ENCODE data around the gene RPP40.
A peak's percentile ranks its signal among the peaks of the same experiment; 100 is the strongest.
"Not testable (repeated sequence)": the region's sequence is repeated elsewhere in the genome, so short reads cannot be mapped to it uniquely, and the experiment has no call there.

Gene RPP40, protein sequence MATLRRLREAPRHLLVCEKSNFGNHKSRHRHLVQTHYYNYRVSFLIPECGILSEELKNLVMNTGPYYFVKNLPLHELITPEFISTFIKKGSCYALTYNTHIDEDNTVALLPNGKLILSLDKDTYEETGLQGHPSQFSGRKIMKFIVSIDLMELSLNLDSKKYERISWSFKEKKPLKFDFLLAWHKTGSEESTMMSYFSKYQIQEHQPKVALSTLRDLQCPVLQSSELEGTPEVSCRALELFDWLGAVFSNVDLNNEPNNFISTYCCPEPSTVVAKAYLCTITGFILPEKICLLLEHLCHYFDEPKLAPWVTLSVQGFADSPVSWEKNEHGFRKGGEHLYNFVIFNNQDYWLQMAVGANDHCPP

DNA sequence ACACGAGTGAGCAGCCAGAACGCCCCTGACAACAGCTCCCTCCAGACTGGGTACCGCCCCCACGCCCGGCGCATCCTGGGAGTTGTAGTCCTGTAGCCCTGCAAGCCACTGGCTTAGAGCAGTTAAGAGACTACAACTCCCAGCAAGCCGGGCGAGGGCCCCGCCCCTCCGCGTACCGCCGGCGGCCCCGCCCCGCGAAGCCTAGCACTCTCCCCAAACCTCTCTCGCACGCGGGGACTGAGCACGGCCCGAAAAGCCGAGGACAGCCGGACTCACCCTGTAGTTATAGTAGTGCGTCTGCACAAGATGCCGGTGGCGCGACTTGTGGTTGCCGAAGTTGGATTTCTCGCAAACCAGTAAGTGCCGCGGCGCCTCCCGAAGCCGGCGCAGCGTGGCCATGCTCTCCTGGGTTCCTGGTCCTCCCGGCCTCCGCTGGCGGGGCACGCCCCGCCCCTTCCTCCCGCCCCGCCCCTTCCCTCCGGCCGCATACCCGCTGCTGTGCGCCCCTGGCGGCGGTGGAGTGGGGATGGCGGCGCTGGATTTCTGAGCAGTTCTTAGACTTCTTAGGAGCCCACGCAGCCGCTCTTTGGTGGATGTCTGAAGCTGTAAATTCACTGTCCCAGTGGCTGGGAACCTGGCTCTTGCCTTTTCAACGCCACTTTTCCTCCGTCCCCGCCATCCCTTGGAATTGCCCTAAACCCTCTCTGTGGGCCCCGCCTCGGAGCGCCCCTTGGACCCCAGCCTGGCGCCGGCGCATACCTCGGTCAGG is at the start of gene RPP40:
RPP40 (minus strand) TSS at position 434 of the 769 bp plus-strand sequence; CDS start at position 399, 35 bp downstream.
- DNase-seq, result peak; percentile 99

DNA sequence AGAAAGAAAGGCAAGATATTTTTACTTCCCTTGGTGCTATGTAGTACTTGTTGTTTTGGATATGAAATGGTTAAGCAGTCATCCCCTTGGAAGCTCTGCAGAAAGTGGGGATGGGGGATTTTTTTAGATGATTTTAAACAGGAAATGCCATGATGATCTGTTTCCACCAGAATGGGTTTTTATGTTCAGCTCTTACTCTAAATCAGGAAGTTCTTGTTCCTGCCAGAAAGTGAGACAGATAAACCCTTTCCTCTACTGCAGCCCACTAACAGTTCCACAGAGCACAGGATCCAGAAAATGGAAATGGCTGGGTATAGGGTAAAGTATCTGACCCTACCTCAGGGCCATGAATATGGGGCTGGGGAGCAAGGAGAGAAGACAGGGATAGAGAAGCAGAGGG is 49.2 kb upstream of the RPP40 start:
- no peak for DNase-seq

DNA sequence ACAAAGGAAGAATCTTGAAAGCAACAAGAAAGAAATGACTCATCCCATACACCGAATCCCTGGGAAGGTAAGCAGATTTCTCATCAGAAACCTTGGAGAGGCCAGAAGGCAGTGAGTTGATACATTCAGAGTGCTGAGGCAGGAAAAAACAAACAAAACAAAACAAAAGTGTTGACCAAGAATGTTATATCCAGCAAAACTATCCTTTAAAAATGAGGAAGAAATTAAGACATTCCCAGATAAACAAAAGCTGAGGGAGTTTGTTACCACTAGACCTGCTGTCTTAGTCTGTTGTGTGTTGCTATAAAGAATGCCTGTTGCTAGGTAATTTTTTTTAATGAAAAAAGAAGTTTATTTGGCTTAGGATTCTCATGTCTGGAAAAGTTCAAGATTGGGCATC is 47.6 kb upstream of the RPP40 start:
- DNase-seq, result no peak

DNA sequence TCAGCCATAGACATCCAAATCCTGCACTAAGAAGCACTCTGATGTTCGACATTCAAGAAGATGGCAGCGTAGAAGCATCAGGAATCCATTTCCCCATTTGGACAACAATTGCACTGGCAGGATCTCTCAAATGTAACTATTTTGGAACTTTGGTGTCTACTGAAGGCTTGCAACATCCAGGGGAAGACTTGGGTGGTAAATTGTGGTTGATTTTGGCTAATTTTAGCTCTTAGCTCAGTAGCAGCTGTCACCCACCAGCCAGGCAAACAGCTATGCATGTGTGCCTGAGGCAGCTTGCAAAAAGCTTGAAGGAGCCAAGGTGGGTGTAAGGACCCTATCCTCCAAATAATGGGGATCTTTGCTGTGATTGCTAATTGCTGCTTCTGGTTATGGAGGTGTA is 46.2 kb upstream of the RPP40 start:
- no peak for DNase-seq

DNA sequence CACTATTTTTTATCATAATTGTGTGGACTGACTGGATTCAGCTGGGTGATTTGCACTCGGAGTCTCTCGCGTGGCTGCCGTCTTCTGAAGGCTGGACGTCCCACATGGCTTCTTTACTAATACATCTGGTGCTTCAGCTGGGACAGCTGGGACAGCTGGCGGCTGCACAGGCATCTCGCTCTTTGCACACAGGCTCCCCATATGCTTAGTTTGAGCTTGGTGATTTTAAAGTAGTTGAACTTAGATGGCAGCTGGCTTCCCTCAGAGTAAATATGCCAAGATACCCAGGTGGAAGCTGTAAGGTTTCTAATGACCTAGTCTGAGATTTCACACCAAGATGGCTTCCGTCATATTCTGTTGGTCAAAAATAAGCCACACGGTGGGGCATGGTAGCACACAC is 42.6 kb upstream of the RPP40 start:
- no peak for DNase-seq

DNA sequence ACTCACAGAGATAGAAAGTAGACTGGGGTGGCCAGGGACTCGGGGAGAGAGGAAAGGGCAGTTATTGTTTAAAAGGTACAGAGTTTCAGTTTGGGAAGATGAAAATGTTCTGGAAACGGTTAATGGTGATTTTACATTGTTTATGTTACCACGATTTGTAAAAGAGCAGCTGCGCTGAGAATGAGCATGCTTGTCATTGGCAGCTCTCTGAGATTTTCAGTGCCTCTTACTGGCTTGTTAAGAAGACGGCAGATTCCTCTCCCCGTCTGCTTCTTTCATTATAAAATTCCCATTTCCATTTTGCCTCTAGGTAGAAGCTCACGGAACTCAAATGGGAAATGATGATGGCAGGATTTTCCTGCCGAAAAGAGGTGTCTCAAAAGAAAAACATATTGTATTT is 41.6 kb upstream of the RPP40 start:
- DNase-seq, result no peak

DNA sequence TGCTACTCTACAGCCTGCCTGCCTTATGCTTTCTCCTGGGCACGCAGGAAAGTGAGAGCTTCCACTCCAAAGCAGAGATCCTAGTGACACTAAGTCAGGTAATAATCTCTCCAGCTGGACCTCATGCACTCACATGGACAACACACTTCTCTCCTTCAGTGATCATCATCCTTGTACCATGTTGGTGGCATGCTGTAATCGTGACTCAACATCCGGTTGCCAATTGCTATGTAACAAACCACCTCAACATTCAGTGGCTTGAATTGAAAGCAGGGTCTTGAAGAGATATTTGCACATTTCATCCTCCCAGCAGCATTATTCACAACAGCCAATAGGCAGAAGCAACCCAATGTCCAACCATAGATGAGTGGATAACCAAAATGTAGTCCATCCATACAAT is 41.0 kb upstream of the RPP40 start:
- DNase-seq, result no peak

DNA sequence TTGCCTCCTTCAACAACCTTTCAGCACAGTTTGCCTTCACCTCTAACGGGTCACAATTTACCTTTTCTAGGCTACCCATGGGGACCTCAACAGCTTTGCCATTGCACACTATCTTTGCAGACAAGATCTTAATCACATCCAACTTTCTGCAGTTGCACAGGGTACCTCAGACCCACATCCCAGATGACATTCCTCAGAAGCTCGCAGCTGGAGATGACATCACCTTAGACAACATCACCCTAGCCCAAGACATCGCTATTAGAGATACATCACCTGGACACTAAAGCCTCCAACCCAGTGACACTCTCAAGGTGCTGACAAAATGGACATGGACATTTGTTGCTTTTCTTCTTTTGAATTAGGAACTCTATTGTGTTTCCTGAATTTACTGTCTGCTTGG is 38.6 kb upstream of the RPP40 start:
- no peak for DNase-seq

DNA sequence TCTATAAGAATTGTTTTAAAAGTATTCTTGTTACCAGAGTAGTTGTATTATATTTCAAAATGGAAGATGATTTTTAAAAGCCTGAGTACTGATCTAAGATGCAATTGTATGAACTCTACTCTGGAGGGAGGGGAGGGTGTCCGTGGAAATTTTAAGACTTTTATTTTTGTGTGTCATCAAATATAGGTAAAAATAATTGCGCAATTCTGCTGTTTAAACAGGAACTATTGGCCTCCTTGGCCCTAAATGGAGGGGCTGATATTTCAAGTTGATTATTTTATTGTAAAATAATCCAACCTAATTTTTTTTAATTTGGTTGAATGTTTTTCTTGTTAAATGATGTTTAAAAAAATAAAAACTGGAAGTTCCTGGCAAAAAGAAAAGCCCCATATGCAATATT is 38.1 kb upstream of the RPP40 start:
- no peak for DNase-seq

DNA sequence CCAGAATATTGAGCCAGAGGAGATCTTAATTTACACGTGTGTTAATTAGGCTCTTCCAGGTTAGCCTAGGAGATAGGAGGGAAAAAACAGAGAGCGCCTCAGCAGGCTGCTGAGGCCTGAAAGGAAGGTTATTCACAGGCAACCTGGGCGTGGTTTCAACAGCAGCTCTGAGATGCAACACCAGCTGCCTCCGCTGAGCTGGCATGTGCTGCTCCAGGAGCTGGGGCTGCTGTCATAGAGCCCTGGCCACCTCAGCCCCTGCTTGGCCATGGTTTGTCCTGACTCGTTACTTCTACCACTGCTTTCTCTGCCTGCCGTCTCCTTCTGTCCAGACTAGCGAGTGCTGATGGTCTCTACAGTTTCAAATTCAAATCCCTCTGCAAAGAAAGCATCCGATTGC is 32.4 kb upstream of the RPP40 start:
- DNase-seq, result no peak

DNA sequence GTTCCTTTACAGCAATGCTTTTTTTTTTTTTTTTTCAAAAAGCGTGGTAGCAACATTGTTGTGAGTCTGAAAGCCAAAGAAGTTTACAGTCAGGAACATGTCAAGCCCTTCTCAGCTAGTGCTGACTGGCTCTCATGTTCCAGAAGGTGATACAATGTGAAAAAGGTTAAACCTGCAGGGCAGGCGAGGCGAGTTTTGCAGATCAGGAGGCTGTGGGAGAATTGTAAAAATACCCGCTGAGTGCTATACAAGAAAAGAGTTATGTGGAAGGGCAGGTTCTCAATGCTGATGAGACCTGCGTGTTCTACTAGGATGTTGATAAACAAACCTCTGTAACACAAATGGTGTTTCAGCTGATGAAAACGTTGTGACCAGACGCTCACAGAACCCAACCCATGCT is 30.9 kb upstream of the RPP40 start:
- DNase-seq, result no peak

DNA sequence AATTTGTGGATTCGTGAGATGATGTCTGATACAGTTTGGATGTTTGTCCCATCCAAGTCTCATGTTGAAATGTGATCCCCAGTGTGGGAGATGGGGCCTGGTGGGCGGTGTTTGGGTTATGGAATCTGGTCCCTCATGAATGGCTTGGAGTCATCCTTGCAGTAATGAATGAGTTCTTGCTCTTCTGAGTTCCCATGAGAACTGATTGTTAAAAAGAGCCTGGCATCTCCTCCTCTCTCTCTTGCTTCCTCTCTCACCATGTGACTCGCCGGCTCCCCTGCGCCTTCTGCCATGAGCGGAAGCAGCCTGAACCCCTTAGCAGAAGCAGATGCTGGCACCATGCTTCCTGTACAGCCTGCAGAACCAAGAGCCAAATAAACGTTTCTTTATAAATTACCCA is 30.5 kb upstream of the RPP40 start:
- DNase-seq, result no peak

DNA sequence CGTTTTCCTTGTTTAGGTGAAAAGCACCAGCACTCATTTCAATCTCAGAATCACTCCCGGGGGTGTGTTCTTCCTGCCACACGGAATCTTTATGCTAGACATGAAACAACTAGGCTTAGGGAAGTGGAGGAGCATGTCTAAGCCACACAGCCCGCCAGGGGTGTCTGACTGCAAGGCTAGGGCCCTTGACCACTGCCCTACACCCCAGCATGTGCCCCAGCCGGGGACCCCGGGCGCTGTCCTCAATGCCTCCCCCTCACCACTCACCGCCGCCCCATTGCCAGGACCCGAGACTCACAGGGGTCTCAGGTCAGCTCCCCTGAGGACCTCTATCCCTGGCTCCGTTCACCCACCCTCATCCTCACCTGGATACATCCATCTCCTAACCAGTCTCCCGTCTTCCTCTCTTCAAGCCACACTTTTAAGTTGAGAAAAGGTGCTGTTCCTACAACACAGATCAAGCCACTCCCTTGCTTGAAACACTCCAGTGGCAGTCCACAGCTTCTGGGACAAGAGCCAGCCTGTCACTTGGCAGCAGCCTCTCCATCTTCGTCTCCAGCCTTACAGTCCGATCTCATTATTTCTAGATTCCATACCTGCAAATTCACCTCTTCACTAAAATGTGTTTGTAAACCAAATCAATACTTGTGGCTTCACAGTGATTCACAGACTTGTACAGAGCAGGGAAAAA is 29.5 kb upstream of the RPP40 start:
- DNase-seq, result not testable (repeated sequence)

DNA sequence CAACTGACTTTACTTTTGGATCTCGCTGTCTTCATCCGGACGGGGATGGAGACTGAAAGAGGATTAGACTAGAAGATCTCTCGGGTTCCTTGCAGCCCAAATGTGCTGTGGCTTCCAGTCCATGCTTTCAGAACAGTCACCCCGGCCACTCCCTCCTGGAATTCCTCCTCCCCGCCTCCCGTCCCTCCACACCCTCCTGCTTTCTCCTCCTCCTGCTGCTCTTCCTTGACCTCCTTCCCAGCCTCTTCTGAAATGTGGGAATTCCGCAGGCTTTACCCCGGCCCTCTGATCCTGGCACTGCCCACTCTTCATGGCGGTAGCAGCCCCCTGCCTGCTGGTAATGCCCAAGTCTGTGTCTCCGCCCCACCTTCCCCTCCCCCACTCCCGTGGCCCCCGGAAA is 28.9 kb upstream of the RPP40 start:
- DNase-seq, result not testable (repeated sequence)

DNA sequence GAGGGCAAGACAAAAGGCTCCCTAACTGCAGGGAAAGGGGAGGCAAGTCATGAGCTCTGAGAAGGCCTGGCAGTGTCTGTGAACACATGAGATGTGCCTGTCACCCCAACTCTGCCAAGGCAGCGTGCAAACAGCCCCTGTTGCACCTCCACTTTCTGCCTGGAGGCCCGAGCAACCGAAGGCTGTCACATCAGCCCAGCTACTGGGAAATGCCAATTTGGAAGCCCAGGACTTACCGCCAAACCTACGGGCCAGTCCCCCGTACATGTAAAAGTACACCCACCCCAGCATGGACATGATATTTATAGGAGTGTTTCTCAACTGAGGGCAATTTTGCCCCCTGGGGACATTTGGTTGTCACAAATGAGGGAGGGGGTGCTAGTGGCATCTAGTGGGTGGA is 27.3 kb upstream of the RPP40 start:
- DNase-seq, result no peak

DNA sequence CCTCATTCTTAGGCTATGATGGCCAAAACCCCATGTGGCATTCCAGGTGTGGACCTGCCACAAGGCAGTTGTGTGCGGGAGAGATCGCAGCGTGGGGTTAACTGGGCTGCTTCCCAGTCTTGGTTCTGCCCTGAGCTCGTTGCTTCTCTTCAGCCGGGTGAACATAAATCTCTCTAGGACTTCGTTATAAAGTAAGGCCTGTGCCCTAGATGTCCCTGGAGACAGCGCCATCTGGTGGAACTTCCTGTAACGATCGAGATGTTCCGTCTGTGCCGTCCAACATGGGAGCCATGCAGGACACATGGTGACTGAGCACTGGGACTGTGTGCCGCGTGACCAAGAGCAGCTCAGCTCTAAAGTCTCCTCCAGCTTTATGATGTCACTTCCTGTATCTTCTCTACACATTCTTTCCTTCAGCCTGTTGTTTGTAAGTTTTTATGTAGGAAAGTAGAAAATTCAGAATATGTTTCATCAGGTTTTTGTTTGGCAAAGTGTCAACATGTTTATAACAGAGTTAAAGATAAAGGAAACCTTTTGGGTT is 26.8 kb upstream of the RPP40 start:
- DNase-seq, result peak; percentile 64

DNA sequence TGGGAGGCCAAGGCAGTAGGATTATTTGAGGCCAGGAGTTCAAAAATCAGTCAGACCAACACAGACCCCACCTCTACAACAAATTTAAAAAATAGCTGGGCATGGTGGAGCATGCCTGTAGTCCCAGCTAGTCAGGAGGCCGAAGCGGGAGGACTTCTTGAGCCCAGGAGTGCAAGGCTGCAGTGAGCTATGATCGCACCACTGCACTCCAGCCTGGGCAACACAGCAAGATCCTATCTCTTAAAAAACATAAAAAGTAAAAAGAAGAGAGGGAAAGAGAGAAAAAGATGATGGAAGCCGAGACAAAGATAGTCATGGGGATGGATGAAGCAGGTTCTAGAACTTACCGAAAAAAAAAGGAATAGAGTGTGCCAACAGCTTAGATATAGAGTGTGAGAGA is 25.8 kb upstream of the RPP40 start:
- no peak for DNase-seq

DNA sequence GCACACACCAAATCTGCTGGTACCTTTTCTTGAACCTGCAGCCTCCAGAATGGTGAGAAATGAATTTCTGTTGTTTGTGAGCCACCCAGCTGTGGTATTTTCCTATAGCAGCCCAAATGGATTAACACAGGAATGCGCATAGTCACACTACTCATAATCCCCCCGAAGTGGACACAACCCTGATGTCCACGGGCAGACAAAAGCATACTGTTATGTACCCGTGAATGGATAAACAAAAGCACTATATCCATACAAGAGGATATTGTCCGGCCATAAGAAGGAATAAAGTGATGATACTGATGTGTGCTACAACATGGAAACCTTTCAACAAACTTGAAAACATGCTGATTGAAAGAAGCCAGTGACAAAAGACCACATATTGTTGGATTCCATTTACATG is 25.1 kb upstream of the RPP40 start:
- DNase-seq, result no peak

DNA sequence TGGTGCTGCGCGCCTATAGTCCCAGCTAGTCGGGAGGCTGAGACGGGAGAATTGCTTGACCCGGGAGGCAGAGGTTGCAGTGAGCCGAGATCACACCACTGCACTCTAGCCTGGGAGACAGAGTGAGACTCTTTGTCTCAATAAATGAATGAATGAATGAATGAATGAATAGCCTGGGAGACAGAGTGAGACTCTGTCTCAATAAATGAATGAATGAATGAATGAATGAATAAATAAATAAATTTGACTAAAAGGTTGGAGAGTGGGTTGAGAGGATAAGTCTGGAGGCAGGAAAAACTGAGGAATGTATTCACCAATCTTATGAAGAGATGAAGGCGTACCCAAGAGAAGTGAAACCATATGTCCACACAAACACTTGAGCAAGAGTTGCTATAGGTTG is 24.5 kb upstream of the RPP40 start:
- no peak for DNase-seq

DNA sequence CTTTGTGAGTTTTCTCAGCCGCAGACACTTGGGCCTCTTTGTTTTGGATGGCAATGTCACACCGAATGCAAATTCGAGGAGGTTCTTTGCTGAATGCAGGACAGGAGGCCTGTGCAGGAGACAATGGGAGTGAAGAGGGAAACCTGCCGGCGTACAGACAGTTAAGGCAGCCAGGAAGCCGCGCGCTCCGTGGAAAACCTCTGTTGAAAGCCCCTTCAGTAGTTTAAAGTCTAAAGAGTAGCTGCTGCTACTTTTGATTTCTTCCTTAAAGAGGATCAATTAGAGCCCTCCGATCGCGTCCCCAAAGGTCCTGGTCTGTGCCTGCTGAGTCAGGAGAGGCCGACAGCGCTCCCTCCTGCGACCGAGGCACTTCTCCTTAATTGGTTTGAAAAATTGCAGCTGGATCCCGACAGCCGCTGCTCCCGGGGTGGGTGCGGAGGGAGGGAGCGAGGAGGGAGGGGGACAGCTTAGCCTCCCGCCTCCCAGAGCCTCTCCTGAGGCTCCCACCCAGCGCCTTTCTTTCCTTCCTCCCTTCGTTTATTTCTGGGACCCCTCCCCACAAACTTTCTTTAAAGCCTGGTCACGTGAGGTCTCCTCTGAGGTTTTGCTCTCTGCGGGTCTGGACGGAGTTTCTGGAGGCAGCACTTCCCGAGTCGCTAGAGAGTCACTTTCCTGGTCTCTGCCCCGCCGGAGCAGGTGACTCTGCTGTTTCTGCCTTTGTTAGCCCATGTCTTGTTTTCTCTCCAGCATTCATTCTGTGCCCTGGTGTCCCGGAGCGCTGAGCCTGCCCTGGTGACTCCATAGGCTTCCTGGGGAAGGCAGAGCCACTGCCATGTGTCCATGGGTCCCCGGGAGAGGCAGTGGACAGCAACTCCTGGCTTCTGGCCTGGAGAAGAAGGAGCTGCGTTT is 22.3 kb upstream of the RPP40 start:
- no peak for DNase-seq

DNA sequence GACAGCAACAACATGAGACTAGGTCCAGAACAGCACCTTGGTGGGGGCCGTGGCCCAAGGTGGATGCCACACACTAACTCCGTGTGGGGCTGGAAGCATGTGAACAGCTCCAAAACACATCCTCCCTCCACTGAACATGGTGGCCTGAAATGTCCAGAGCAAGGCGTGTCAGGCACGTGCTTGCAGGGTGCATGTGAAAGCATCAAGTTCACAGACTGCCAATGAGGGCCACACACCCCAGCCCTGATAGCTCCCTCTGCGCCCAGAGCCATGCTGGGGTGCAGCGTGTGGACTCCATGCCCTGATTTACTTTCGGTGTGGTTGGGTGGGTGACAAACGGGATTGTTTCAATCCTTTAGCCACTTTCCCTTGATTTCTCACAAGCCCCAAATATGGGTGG is 20.1 kb upstream of the RPP40 start:
- DNase-seq, result no peak

DNA sequence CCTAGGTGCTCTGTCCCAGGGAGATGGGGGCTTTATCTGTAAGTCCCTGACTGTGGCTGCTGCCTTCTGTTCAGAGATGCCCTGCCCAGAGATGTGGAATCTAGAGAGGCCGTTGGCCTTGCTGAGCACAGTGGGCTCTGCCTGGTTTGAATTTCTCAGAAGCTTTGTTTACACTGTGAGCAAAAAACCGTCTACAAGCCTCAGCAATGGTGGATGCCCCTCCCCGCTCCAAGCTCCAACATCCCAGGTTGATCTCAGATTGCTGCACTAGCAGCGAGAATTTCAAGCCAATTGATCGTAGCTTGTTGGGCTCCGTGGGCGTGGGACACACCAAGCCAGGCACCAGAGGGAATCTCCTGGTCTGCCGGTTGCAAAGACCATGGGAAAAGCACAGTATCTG is 16.3 kb upstream of the RPP40 start:
- DNase-seq, result no peak

Measured in stimulated activated CD4-positive, alpha-beta T cell treated with anti-CD3 and anti-CD28 coated beads, Interleukin-12 subunit alpha, Interleukin-12 subunit beta, amount 100 ng/mL, for 4 hours (primary cell).